HepG2 (cell line): Measurements from ENCODE around the gene CSNK2A1. TPM values are rescaled to one million over a fixed set of nuclear protein-coding genes. Genes with fewer than 3 reads are reported as not detected.

Experiments used
- CCDC6 ChIP-seq: sonication (generic); formaldehyde crosslinking; IDR thresholded peaks from 2 replicates; pipeline ENCODE4 v1.8.1; 2022; ENCODE audit warnings: mild to moderate bottlenecking, missing genetic modification reagents, moderate library complexity
- DDIT3 ChIP-seq: sonication (generic); formaldehyde crosslinking; IDR thresholded peaks from 2 replicates; pipeline ENCODE4 v1.4.0; 2020; ENCODE audit warnings: mild to moderate bottlenecking, missing genetic modification reagents
- FOXK2 ChIP-seq: fragments of 450-650 bp; IDR thresholded peaks from 2 replicates; pipeline ENCODE4 v1.6.1; 2016
- FOXO4 ChIP-seq: sonication (generic); formaldehyde crosslinking; conservative IDR thresholded peaks from 2 replicates; pipeline ENCODE4 v1.8.1; 2023; ENCODE audit warnings: missing genetic modification reagents
- HOXA7 ChIP-seq: sonication (generic); formaldehyde crosslinking; IDR thresholded peaks from 2 replicates; pipeline ENCODE4 v1.8.1; 2022; ENCODE audit warnings: mild to moderate bottlenecking, missing genetic modification reagents, moderate library complexity
- KDM5B ChIP-seq: sonication (generic); formaldehyde crosslinking; IDR thresholded peaks from 2 replicates; pipeline ENCODE4 v1.4.0; 2020; ENCODE audit warnings: missing genetic modification reagents, mild to moderate bottlenecking, borderline replicate concordance
- MIXL1 ChIP-seq: IDR thresholded peaks from 2 replicates; pipeline ENCODE4 v1.6.1; 2016
- MTERF4 ChIP-seq: sonication (generic); formaldehyde crosslinking; IDR thresholded peaks from 2 replicates; pipeline ENCODE4 v1.8.0; 2023; ENCODE audit warnings: mild to moderate bottlenecking, missing genetic modification reagents
- NFIB ChIP-seq: sonication (generic); formaldehyde crosslinking; IDR thresholded peaks from 2 replicates; pipeline ENCODE4 v1.9.0; 2021; ENCODE audit warnings: missing genetic modification reagents, mild to moderate bottlenecking, borderline replicate concordance
- TEAD2 ChIP-seq: sonication (generic); formaldehyde crosslinking; IDR thresholded peaks from 2 replicates; pipeline ENCODE4 v1.9.0; 2021; ENCODE audit warnings: missing genetic modification reagents
- TFDP2 ChIP-seq: sonication (generic); formaldehyde crosslinking; IDR thresholded peaks from 2 replicates; pipeline ENCODE4 v1.4.0; 2020; ENCODE audit warnings: missing genetic modification reagents
- TRIM22 ChIP-seq: fragments of 450-650 bp; IDR thresholded peaks from 2 replicates; pipeline ENCODE4 v1.6.1; 2017
- ZFP1 ChIP-seq: IDR thresholded peaks from 2 replicates; pipeline ENCODE4 v1.6.1; 2016
- ZFP36L2 ChIP-seq: sonication (generic); formaldehyde crosslinking; IDR thresholded peaks from 2 replicates; pipeline ENCODE4 v1.4.0; 2020; ENCODE audit warnings: missing genetic modification reagents
- ZFYVE20 ChIP-seq: sonication (generic); formaldehyde crosslinking; IDR thresholded peaks from 2 replicates; pipeline ENCODE4 v1.8.0; 2023; ENCODE audit warnings: low read depth, mild to moderate bottlenecking, moderate library complexity, missing genetic modification reagents, borderline replicate concordance
- ZNF646 ChIP-seq: sonication (generic); formaldehyde crosslinking; IDR thresholded peaks from 2 replicates; pipeline ENCODE4 v1.9.0; 2021; ENCODE audit warnings: mild to moderate bottlenecking, missing genetic modification reagents
- ZNF670 ChIP-seq: sonication (generic); formaldehyde crosslinking; IDR thresholded peaks from 2 replicates; pipeline ENCODE4 v1.8.0; 2022; ENCODE audit warnings: mild to moderate bottlenecking, missing genetic modification reagents, borderline replicate concordance
- ZSCAN31 ChIP-seq: sonication (generic); formaldehyde crosslinking; IDR thresholded peaks from 2 replicates; pipeline ENCODE4 v1.5.0; 2020; ENCODE audit warnings: low read depth, mild to moderate bottlenecking, missing genetic modification reagents
- polyA plus RNA-seq, 8 experiments: library from polyadenylated mRNA; depleted of rRNA in 3 of 8; stranded (reverse) in 7 of 8; unstranded in 1 of 8; fragments of >200 nt; fragmentation: Illumina TruSeq in 4 of 8; extraction: Trizol in 4 of 8; gene quantifications; 2 replicates each; pipeline versions ENCODE4 v1.2.1 to v1.2.3, GENCODE V29; 2011 to 2016; ENCODE audit warnings: low read depth in 4 of 8, missing spikeins in 1 of 8, mixed read lengths in 1 of 8; ENCODE audit not compliant: insufficient read depth in 1 of 8
- total RNA-seq, 5 experiments: library from RNA; depleted of rRNA; stranded (reverse); fragments of >200 nt; fragmentation: Illumina TruSeq; extraction: Trizol; gene quantifications; 2 replicates each; pipeline ENCODE4 v1.2.3, GENCODE V29; 2016; ENCODE audit warnings: low read depth in 1 of 5

The CSNK2A1 gene
- total and polyA plus RNA-seq, 2 of the 13 experiments (the other 11 are each of a cell fraction or from before 2014, with no cell fraction given) = 153 to 231 TPM

GRCh38 chr20:462199-462991, 81.2 kb downstream of the CSNK2A1 start, which contains the start of gene TBC1D20 (continued):
- TF ChIP-seq ZNF646 (peak; percentile 41; the same call in 1 of the 2 replicates), TRIM22 (no peak), TEAD2 (CRISPR knock-in tag) (no peak), MIXL1 (CRISPR knock-in tag) (no peak), CCDC6 (peak; percentile 80; the same call in 1 of the 2 replicates), FOXK2 (no peak), ZFYVE20 (CRISPR knock-in tag) (no peak; the same call in 1 of the 2 replicates), MTERF4 (CRISPR knock-in tag) (no peak), KDM5B (CRISPR knock-in tag) (no peak), DDIT3 (CRISPR knock-in tag) (no peak), HOXA7 (CRISPR knock-in tag) (no peak), TFDP2 (CRISPR knock-in tag) (peak; percentile 89), NFIB (CRISPR knock-in tag) (0 out of 2 replicates have a peak, but pooled peaks have one; percentile 1), ZSCAN31 (peak; percentile 18; the same call in 1 of the 2 replicates), ZFP1 (CRISPR knock-in tag) (peak; percentile 41; the same call in 1 of the 2 replicates), FOXO4 (CRISPR knock-in tag) (no peak), ZNF670 (CRISPR knock-in tag) (no peak; the same call in 1 of the 2 replicates), ZFP36L2 (CRISPR knock-in tag) (no peak)
